ENCODE data around the gene TMEM91. TPM values are rescaled to one million over a fixed set of nuclear protein-coding genes. Genes with fewer than 3 reads are reported as not detected.

Gene TMEM91
- total RNA-seq, 1 donor from 2014 or later = 4.5 TPM

GRCh38 chr19:41401483-41401882 lies 25.1 kb downstream of the TMEM91 start:
- no peaks in the 10 kb centered on the region for H3K9me3 Mint-ChIP-seq
- no peak for DNase-seq (ENCODE audit: low spot score)
- no peak overlapping the region for H3K27ac Mint-ChIP-seq
- Histone ChIP-seq H3F3A (ENCODE audit: low read depth) (no peaks in the 10 kb centered on the region), H4K20me1 (ENCODE audit: low read depth) (peaks cover 11% of the 10 kb centered on the region), H3K4me2 (no peak overlapping the region), H3K4me3 (no peak overlapping the region), H3K4me1 (peaks cover 7% of the 10 kb centered on the region), H2AFZ (replicated peaks) (no peak overlapping the region), H3K79me2 (ENCODE audit: low read depth) (peaks cover 29% of the 10 kb centered on the region), H3K36me3 (no peaks in the 10 kb centered on the region), H3K9me3 (ENCODE audit: low read depth) (no peaks in the 10 kb centered on the region), H3K27ac (no peak overlapping the region), H3K27me3 (no peaks in the 10 kb centered on the region), H3K9ac (no peak overlapping the region)
- peaks cover 2% of the 10 kb centered on the region for H3K36me3 Mint-ChIP-seq
- no peak overlapping the region for H3K4me3 Mint-ChIP-seq
- H3K27me3 Mint-ChIP-seq (ENCODE audit: insufficient read depth, low read depth) = peaks cover 7% of the 10 kb centered on the region
- H3K4me1 Mint-ChIP-seq = peaks cover 16% of the 10 kb centered on the region
- TF ChIP-seq CTCF (IDR thresholded peaks at IDR 0.05) = no peak
- TF ChIP-seq EZH2phosphoT487 (IDR thresholded peaks at IDR 0.05) = no peak
- TF ChIP-seq EZH2 (IDR thresholded peaks at IDR 0.05) = no peak

- DNase-seq (ENCODE audit: low spot score) = no peak
- TF ChIP-seq CTCF (IDR thresholded peaks at IDR 0.05) (no peak), EZH2 (IDR thresholded peaks at IDR 0.05) (no peak), EZH2phosphoT487 (IDR thresholded peaks at IDR 0.05) (no peak)
- Histone ChIP-seq H3K9me3 (ENCODE audit: low read depth) (no peaks in the 10 kb centered on the region), H3K4me2 (no peak overlapping the region), H3K36me3 (no peaks in the 10 kb centered on the region), H3K27me3 (no peaks in the 10 kb centered on the region), H3K4me3 (no peak overlapping the region), H3K27ac (no peak overlapping the region), H3K9ac (no peak overlapping the region), H3K79me2 (ENCODE audit: low read depth) (peaks cover 24% of the 10 kb centered on the region), H3K4me1 (peaks cover 7% of the 10 kb centered on the region), H3F3A (ENCODE audit: low read depth) (peaks cover 5% of the 10 kb centered on the region), H4K20me1 (ENCODE audit: low read depth) (peaks cover 13% of the 10 kb centered on the region), H2AFZ (replicated peaks) (no peak overlapping the region)
- Mint-ChIP-seq H3K9me3 (no peaks in the 10 kb centered on the region), H3K36me3 (peaks cover 2% of the 10 kb centered on the region), H3K4me3 (no peak overlapping the region), H3K27ac (no peak overlapping the region), H3K4me1 (peaks cover 17% of the 10 kb centered on the region), H3K27me3 (ENCODE audit: insufficient read depth, low read depth) (peaks cover 5% of the 10 kb centered on the region)
Observed at GRCh38 chr19:41402010-41402409, 25.7 kb downstream of the TMEM91 start.

GRCh38 chr19:41403181-41403970 lies 27.0 kb downstream of the TMEM91 start:
- Histone ChIP-seq H3K4me3 (no peak overlapping the region), H3K27ac (no peak overlapping the region), H3K4me1 (peaks cover 6% of the 10 kb centered on the region), H3K27me3 (no peaks in the 10 kb centered on the region), H3K79me2 (ENCODE audit: low read depth) (peaks cover 17% of the 10 kb centered on the region), H3K4me2 (no peak overlapping the region), H3K9me3 (ENCODE audit: low read depth) (no peaks in the 10 kb centered on the region), H2AFZ (replicated peaks) (no peak overlapping the region), H3K9ac (no peak overlapping the region), H3K36me3 (no peaks in the 10 kb centered on the region), H3F3A (ENCODE audit: low read depth) (peaks cover 7% of the 10 kb centered on the region), H4K20me1 (ENCODE audit: low read depth) (peaks cover 25% of the 10 kb centered on the region)
- Mint-ChIP-seq H3K4me1 (peaks cover 17% of the 10 kb centered on the region), H3K27me3 (ENCODE audit: insufficient read depth, low read depth) (peaks cover 3% of the 10 kb centered on the region), H3K27ac (no peak overlapping the region), H3K9me3 (no peaks in the 10 kb centered on the region), H3K4me3 (no peak overlapping the region), H3K36me3 (peaks cover 2% of the 10 kb centered on the region)
- no peak for DNase-seq (ENCODE audit: low spot score)
- no peak for TF ChIP-seq CTCF (IDR thresholded peaks at IDR 0.05)
- no peak for TF ChIP-seq EZH2 (IDR thresholded peaks at IDR 0.05)
- no peak for TF ChIP-seq EZH2phosphoT487 (IDR thresholded peaks at IDR 0.05)

All from neural progenitor cell (in vitro differentiated cells).